Endothelial cell of umbilical vein (primary cell): ENCODE measurements around the gene FOXK1. TPM values are rescaled to one million over a fixed set of nuclear protein-coding genes. Genes with fewer than 3 reads are reported as not detected.

Experiments
- BruUV-seq: library from RNA; stranded (reverse); fragments of 400-500 nt; replicated peaks from 2 replicates; lab custom pipeline; 2021; lab: Mats Ljungman, UMichigan
- CTCF ChIA-PET: fragments of 300-600, 350-600 bp; sonication (Branson Sonifier 250); formaldehyde crosslinking; loops from one replicate; lab custom pipeline; 2021; ENCODE audit warnings: antibody characterized with exemption, inconsistent platforms; lab: Charles Lee
- POLR2A ChIA-PET: fragments of 300-600, 350-600 bp; sonication (Branson Sonifier 250); formaldehyde crosslinking; loops from one replicate; lab custom pipeline; 2021; ENCODE audit warnings: antibody characterized with exemption, inconsistent platforms; lab: Charles Lee
- DNase-seq: peaks from one replicate; pipeline ENCODE4 v3.0.0-alpha.2; 2011; ENCODE audit warnings: low read depth, low spot score
- FAIRE-seq: peaks from 2 replicates; lab custom pipeline; 2011; peaks lifted over from hg19 to GRCh38; lab: Jason Lieb, UNC
- H2AFZ ChIP-seq: 2 replicates; pipeline ENCODE4 v1.6.0; 2012; ENCODE audit warnings: low read depth, low read length, control low read depth, inconsistent platforms
- H3K27ac ChIP-seq: 2 replicates; pipeline ENCODE4 v1.5.1; 2011; ENCODE audit warnings: low read depth, mild to moderate bottlenecking, control low read depth, low read length, moderate library complexity; ENCODE audit not compliant: insufficient read depth
- H3K27me3 ChIP-seq, 2 experiments: 2 replicates each; pipeline versions ENCODE4 v1.6.0 to v1.6.1; 2011; ENCODE audit warnings: low read length in 2 of 2, mixed read lengths in 1 of 2; ENCODE audit not compliant: control insufficient read depth in 2 of 2, insufficient read depth in 2 of 2
- H3K36me3 ChIP-seq, 2 experiments: 2 replicates in 1 of 2; 3 replicates in 1 of 2; pipeline ENCODE4 v1.5.1; 2011; ENCODE audit warnings: low read length in 2 of 2, mild to moderate bottlenecking in 1 of 2, moderate library complexity in 1 of 2; ENCODE audit not compliant: control insufficient read depth in 2 of 2, insufficient read depth in 2 of 2; ENCODE audit errors: extremely low read depth in 1 of 2
- H3K4me1 ChIP-seq: 3 replicates; pipeline ENCODE4 v1.5.1; 2011; ENCODE audit warnings: mild to moderate bottlenecking, low read length; ENCODE audit not compliant: control insufficient read depth, insufficient read depth; ENCODE audit errors: extremely low read depth
- H3K4me2 ChIP-seq: 2 replicates; pipeline ENCODE4 v1.6.1; 2011; ENCODE audit warnings: low read length, control low read depth, mixed read lengths; ENCODE audit not compliant: insufficient read depth
- H3K4me3 ChIP-seq, 3 experiments: fragments of 200-600 bp in 1 of 3; sonication (generic), shearing (Covaris generic) in 1 of 3; replicated peaks in 1 of 3; 2 replicates each; pipeline ENCODE4 v1.5.1; 2011 to 2016; ENCODE audit warnings: control low read depth in 3 of 3, low read length in 3 of 3, mild to moderate bottlenecking in 2 of 3, inconsistent platforms in 1 of 3, low read depth in 1 of 3, moderate library complexity in 1 of 3; ENCODE audit not compliant: insufficient read depth in 1 of 3
- H3K79me2 ChIP-seq: 2 replicates; pipeline ENCODE4 v1.6.0; 2012; ENCODE audit warnings: low read length, inconsistent platforms; ENCODE audit not compliant: control insufficient read depth, insufficient read depth
- H3K9ac ChIP-seq: replicated peaks from 2 replicates; pipeline ENCODE3; 2011; ENCODE audit warnings: low read length, control low read depth; ENCODE audit not compliant: insufficient read depth; ENCODE audit errors: extremely low read depth
- H3K9me1 ChIP-seq: replicated peaks from 3 replicates; pipeline ENCODE4 v1.6.0; 2011; ENCODE audit warnings: mild to moderate bottlenecking, low read length; ENCODE audit not compliant: control insufficient read depth, insufficient read depth; ENCODE audit errors: extremely low read depth
- H3K9me3 ChIP-seq: replicated peaks from 2 replicates; pipeline ENCODE4 v1.5.1; 2012; ENCODE audit warnings: low read length, inconsistent platforms; ENCODE audit not compliant: control insufficient read depth, insufficient read depth
- H4K20me1 ChIP-seq: replicated peaks from 2 replicates; pipeline ENCODE3; 2011; ENCODE audit warnings: mild to moderate bottlenecking, low read length; ENCODE audit not compliant: control insufficient read depth, insufficient read depth; ENCODE audit errors: extremely low read depth
- CTCF ChIP-seq, 2 donors: IDR thresholded peaks; 1 replicate in 1 of 2; 2 replicates in 1 of 2; pipeline ENCODE4 v1.5.1; 2011; ENCODE audit warnings: low read length in 2 of 2, mild to moderate bottlenecking in 2 of 2, moderate library complexity in 2 of 2, control low read depth in 1 of 2, inconsistent platforms in 1 of 2, low read depth in 1 of 2; ENCODE audit not compliant: insufficient read depth in 1 of 2; ENCODE audit errors: extremely low read depth in 1 of 2
- EZH2 ChIP-seq: IDR thresholded peaks from 2 replicates; pipeline ENCODE4 v1.6.1; 2012; ENCODE audit warnings: borderline replicate concordance, low read depth, mild to moderate bottlenecking, moderate library complexity, low read length, inconsistent platforms; ENCODE audit not compliant: severe bottlenecking
- FOS ChIP-seq: IDR thresholded peaks from 2 replicates; pipeline ENCODE4 v1.6.1; 2011; ENCODE audit warnings: mild to moderate bottlenecking, low read length, moderate library complexity, borderline replicate concordance; ENCODE audit not compliant: insufficient read depth
- GATA2 ChIP-seq: IDR thresholded peaks from 2 replicates; pipeline ENCODE4 v1.7.0; 2011; ENCODE audit warnings: low read depth, mild to moderate bottlenecking, moderate library complexity, mixed read lengths, low read length; ENCODE audit not compliant: insufficient read length, insufficient read depth
- JUN ChIP-seq: IDR thresholded peaks from 2 replicates; pipeline ENCODE4 v1.6.1; 2011; ENCODE audit warnings: borderline replicate concordance, low read depth; ENCODE audit not compliant: insufficient read length, insufficient read depth
- MYC ChIP-seq: IDR thresholded peaks from one replicate; pipeline ENCODE4 v1.6.1; 2011; ENCODE audit warnings: mild to moderate bottlenecking, low read depth, low read length
- POLR2A ChIP-seq: IDR thresholded peaks from 2 replicates; pipeline ENCODE4 v1.6.1; 2012; ENCODE audit warnings: low read depth, mild to moderate bottlenecking, control low read depth, low read length
- POLR2AphosphoS5 ChIP-seq: IDR thresholded peaks from 2 replicates; pipeline ENCODE4 v1.6.1; 2012; ENCODE audit warnings: low read depth, mild to moderate bottlenecking, control low read depth, low read length, moderate library complexity; ENCODE audit not compliant: insufficient read depth
- dilution Hi-C: fragments of 300-500 bp; cut with MboI; formaldehyde crosslinking; loops from one replicate; pipeline ENCODE4 v1.15.0; 2019; ENCODE audit warnings: low sequenced_read_pairs; ENCODE audit not compliant: extremely low pct_ligation_motif_present
- intact Hi-C: fragments of 100-400 bp; cut with micrococcal nuclease; formaldehyde crosslinking; loops from one replicate; pipeline ENCODE4 v1.10.0; 2022
- polyA plus RNA-seq, 4 experiments: library from polyadenylated mRNA; depleted of rRNA in 3 of 4; stranded (reverse) in 3 of 4; unstranded in 1 of 4; fragments of >200 nt; gene quantifications; 2 replicates each; pipeline versions ENCODE4 v1.2.1 to v1.2.3, GENCODE V29; 2011 to 2012; ENCODE audit warnings: missing spikeins in 1 of 4
- total RNA-seq: library from RNA; stranded (reverse); gene quantifications from 2 replicates; pipeline ENCODE4 v1.2.3, GENCODE V29; 2021
- TF ChIP-seq, protein P1 (sequence below): IDR thresholded peaks from 2 replicates; pipeline ENCODE4 v1.6.1; 2011; ENCODE audit not compliant: insufficient read depth, insufficient read length

The FOXK1 gene
- total and polyA plus RNA-seq, 2 donors (not counting 3 experiments of a cell fraction or from before 2014, with no cell fraction given): 8.0 to 52.1 TPM

- DNase-seq (no peak), FAIRE-seq (no peak)
- no peaks in the 10 kb centered on the region for H3K27me3 ChIP-seq
- no peaks in the 10 kb centered on the region for H3K9me3 ChIP-seq
- CTCF ChIA-PET: interaction anchor here (0.7 to 1.2 kb wide), 2 partner anchors 9 to 15 kb away, joined by 4 to 5 read pairs; no protein-coding TSS in a partner anchor
- dilution Hi-C loops (no loop called here), intact Hi-C loops (no loop called here)
- POLR2A ChIA-PET: no interaction called here
- peaks cover 0 to 3% of the 10 kb centered on the region in 2 experiments for H3K36me3 ChIP-seq
- no peak overlapping the region for H2AFZ ChIP-seq
- TF ChIP-seq MYC (no peak), POLR2A (no peak), EZH2 (no peak), JUN (no peak), FOS (no peak), GATA2 (no peak), CTCF (IDR thresholded peaks at IDR 0.05; ENCODE audit: extremely low read depth in 1 of 2, insufficient read depth in 1 of 2, low read depth in 1 of 2, low read length in 2 of 2) (no peak), POLR2AphosphoS5 (no peak)
- TF ChIP-seq, protein P1, sequence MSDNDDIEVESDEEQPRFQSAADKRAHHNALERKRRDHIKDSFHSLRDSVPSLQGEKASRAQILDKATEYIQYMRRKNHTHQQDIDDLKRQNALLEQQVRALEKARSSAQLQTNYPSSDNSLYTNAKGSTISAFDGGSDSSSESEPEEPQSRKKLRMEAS: no peak
- no TSS peak for BruUV-seq
- no peak overlapping the region for H3K27ac ChIP-seq
- H3K9ac ChIP-seq: no peak overlapping the region
- H3K4me3 ChIP-seq: no peak overlapping the region
- H3K4me1 ChIP-seq: no peaks in the 10 kb centered on the region
- no peak overlapping the region for H3K4me2 ChIP-seq
- H3K9me1 ChIP-seq: no peaks in the 10 kb centered on the region
- H4K20me1 ChIP-seq: no peaks in the 10 kb centered on the region
- peaks cover 86% of the 10 kb centered on the region for H3K79me2 ChIP-seq
Observed at GRCh38 chr7:4715410-4715776, 33.3 kb downstream of the FOXK1 start.
